H1 (cell line): ENCODE results near the gene PFDN5.

Experiments
- ASH2L ChIP-seq: fragments of 200-600, 300-600 bp; sonication (generic); IDR thresholded peaks from one replicate; pipeline ENCODE4 v1.7.1; 2017; ENCODE audit warnings: low read length
- TEAD4 ChIP-seq: IDR thresholded peaks from 2 replicates; pipeline ENCODE4 v1.6.1; 2012; ENCODE audit warnings: low read depth, low read length, inconsistent platforms, mixed read lengths

- TF ChIP-seq ASH2L (no peak), TEAD4 (no peak)
These were observed 40.4 kb upstream of the PFDN5 start for GRCh38 chr12:53254816-53255545.
